Measurements from ENCODE around the gene CST9.

GRCh38 chr20:23582293-23582692, 23.4 kb downstream of the CST9 start:
- TF ChIP-seq, protein P1, sequence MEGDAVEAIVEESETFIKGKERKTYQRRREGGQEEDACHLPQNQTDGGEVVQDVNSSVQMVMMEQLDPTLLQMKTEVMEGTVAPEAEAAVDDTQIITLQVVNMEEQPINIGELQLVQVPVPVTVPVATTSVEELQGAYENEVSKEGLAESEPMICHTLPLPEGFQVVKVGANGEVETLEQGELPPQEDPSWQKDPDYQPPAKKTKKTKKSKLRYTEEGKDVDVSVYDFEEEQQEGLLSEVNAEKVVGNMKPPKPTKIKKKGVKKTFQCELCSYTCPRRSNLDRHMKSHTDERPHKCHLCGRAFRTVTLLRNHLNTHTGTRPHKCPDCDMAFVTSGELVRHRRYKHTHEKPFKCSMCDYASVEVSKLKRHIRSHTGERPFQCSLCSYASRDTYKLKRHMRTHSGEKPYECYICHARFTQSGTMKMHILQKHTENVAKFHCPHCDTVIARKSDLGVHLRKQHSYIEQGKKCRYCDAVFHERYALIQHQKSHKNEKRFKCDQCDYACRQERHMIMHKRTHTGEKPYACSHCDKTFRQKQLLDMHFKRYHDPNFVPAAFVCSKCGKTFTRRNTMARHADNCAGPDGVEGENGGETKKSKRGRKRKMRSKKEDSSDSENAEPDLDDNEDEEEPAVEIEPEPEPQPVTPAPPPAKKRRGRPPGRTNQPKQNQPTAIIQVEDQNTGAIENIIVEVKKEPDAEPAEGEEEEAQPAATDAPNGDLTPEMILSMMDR (IDR thresholded peaks at IDR 0.05; ENCODE audit: low read depth, low read length) = no peak
- TF ChIP-seq EZH2phosphoT487 (IDR thresholded peaks at IDR 0.05; ENCODE audit: low read depth) = no peak
